Hepatocyte (in vitro differentiated cells): Measurements from ENCODE around the gene CHD6. TPM values are rescaled to one million over a fixed set of nuclear protein-coding genes. Genes with fewer than 3 reads are reported as not detected.

Experiments
- DNase-seq: peaks from one replicate; pipeline ENCODE4 v3.0.0-alpha.2; 2016; ENCODE audit warnings: low spot score
- H2AFZ ChIP-seq: fragments of 200-600 bp; sonication (generic); 2 replicates; pipeline ENCODE4 v1.6.0; 2016; ENCODE audit warnings: antibody characterized with exemption, mild to moderate bottlenecking
- H3K27ac ChIP-seq: fragments of 200-600 bp; sonication (generic); 2 replicates; pipeline ENCODE4 v1.5.1; 2016; ENCODE audit warnings: mild to moderate bottlenecking
- H3K27me3 ChIP-seq: fragments of 200-600 bp; sonication (generic); 2 replicates; pipeline ENCODE4 v1.6.1; 2016
- H3K36me3 ChIP-seq: fragments of 200-600 bp; sonication (generic); replicated peaks from 2 replicates; pipeline ENCODE4 v1.5.1; 2016; ENCODE audit warnings: low read depth; ENCODE audit not compliant: insufficient read depth
- H3K4me1 ChIP-seq: fragments of 200-600 bp; sonication (generic); 2 replicates; pipeline ENCODE4 v1.5.1; 2016; ENCODE audit warnings: mild to moderate bottlenecking, moderate library complexity; ENCODE audit not compliant: insufficient read depth
- H3K4me2 ChIP-seq: fragments of 200-600 bp; sonication (generic); 2 replicates; pipeline ENCODE4 v1.6.0; 2016
- H3K4me3 ChIP-seq: fragments of 200-600 bp; sonication (generic); 2 replicates; pipeline ENCODE4 v1.5.1; 2016; ENCODE audit warnings: mild to moderate bottlenecking
- H3K79me2 ChIP-seq: fragments of 200-600 bp; sonication (generic); 2 replicates; pipeline ENCODE4 v1.6.0; 2017; ENCODE audit warnings: mild to moderate bottlenecking
- H3K9me2 ChIP-seq: fragments of 200-600 bp; sonication (generic); replicated peaks from 2 replicates; pipeline ENCODE4 v1.6.0; 2017; ENCODE audit warnings: mild to moderate bottlenecking; ENCODE audit not compliant: insufficient read depth
- H3K9me3 ChIP-seq: fragments of 200-600 bp; sonication (generic); 2 replicates; pipeline ENCODE4 v1.5.1; 2016; ENCODE audit warnings: low read depth, mild to moderate bottlenecking
- H4K20me1 ChIP-seq: fragments of 200-600 bp; sonication (generic); 2 replicates; pipeline ENCODE4 v1.6.0; 2016; ENCODE audit warnings: mild to moderate bottlenecking; ENCODE audit not compliant: insufficient read depth, poor library complexity, severe bottlenecking
- CTCF ChIP-seq: fragments of 200-600 bp; sonication (generic); IDR thresholded peaks from 2 replicates; pipeline ENCODE4 v1.5.1; 2016; ENCODE audit warnings: antibody characterized with exemption, mild to moderate bottlenecking; ENCODE audit not compliant: poor library complexity
- EZH2 ChIP-seq: fragments of 200-600 bp; sonication (generic); IDR thresholded peaks from 2 replicates; pipeline ENCODE4 v1.6.1; 2016; ENCODE audit warnings: antibody characterized with exemption, mild to moderate bottlenecking, borderline replicate concordance
- EZH2phosphoT487 ChIP-seq: fragments of 200-600 bp; sonication (generic); IDR thresholded peaks from one replicate; pipeline ENCODE4 v1.6.1; 2018; ENCODE audit warnings: antibody characterized with exemption, mild to moderate bottlenecking, low read depth, moderate library complexity; ENCODE audit not compliant: unreplicated experiment, severe bottlenecking
- WGBS: methylation state at CpG from one replicate; pipeline ENCODE4 v1.1.6; 2016; ENCODE audit warnings: low lambda C conversion rate; ENCODE audit errors: missing lambda C conversion rate; 5-methylcytosine and 5-hydroxymethylcytosine counted together
- polyA plus RNA-seq: library from polyadenylated mRNA; unstranded; fragments of >200 nt; fragmentation: Nextera tagmentation; extraction: Ambion mirVana; gene quantifications from 2 replicates; pipeline ENCODE4 v1.2.1, GENCODE V29; 2016
- total RNA-seq: library from RNA; depleted of rRNA; stranded (reverse); fragments of >200 nt; gene quantifications from 2 replicates; pipeline ENCODE4 v1.2.3, GENCODE V29; 2014

CHD6 gene
- total and polyA plus RNA-seq, 2 experiments from 2014 or later, result 31.0 to 56.0 TPM

- no peaks in the 10 kb centered on the region for H3K36me3 ChIP-seq
- H3K9me2 ChIP-seq, result no peaks in the 10 kb centered on the region
- H2AFZ ChIP-seq, result no peak overlapping the region
- no peak overlapping the region for H3K4me2 ChIP-seq
- peaks cover 96% of the 10 kb centered on the region for H4K20me1 ChIP-seq
- TF ChIP-seq EZH2phosphoT487, result no peak
- TF ChIP-seq EZH2, result no peak
- no peak for TF ChIP-seq CTCF
- no peaks in the 10 kb centered on the region for H3K4me1 ChIP-seq
- no peaks in the 10 kb centered on the region for H3K9me3 ChIP-seq
- no peak for DNase-seq
- no peak overlapping the region for H3K27ac ChIP-seq
- no peak overlapping the region for H3K4me3 ChIP-seq
- H3K27me3 ChIP-seq, result no peaks in the 10 kb centered on the region
- WGBS, result 98% methylated on average over 2 of the region's 2 CpGs
- peaks cover 100% of the 10 kb centered on the region for H3K79me2 ChIP-seq
Measured at GRCh38 chr20:41608606-41609005, 9.6 kb downstream of the CHD6 start.

- 86% methylated on average over 1 of the region's 1 CpG for WGBS
- Histone ChIP-seq H3K36me3 (no peaks in the 10 kb centered on the region), H3K4me2 (no peak overlapping the region), H3K4me1 (no peaks in the 10 kb centered on the region), H3K9me2 (no peaks in the 10 kb centered on the region), H3K27me3 (no peaks in the 10 kb centered on the region), H4K20me1 (peaks cover 94% of the 10 kb centered on the region), H3K9me3 (no peaks in the 10 kb centered on the region), H3K4me3 (no peak overlapping the region), H3K27ac (no peak overlapping the region), H2AFZ (no peak overlapping the region), H3K79me2 (peaks cover 100% of the 10 kb centered on the region)
- DNase-seq, result no peak
- TF ChIP-seq EZH2phosphoT487 (no peak), CTCF (no peak)
Measured at GRCh38 chr20:41607791-41608190, 10.4 kb downstream of the CHD6 start.

GRCh38 chr20:41604002-41604401, 14.2 kb downstream of the CHD6 start:
- Histone ChIP-seq H3K9me2 (no peaks in the 10 kb centered on the region), H3K4me3 (no peak overlapping the region), H3K4me2 (no peak overlapping the region), H3K36me3 (no peaks in the 10 kb centered on the region), H3K27me3 (no peaks in the 10 kb centered on the region), H2AFZ (no peak overlapping the region), H3K27ac (no peak overlapping the region), H3K79me2 (peaks cover 100% of the 10 kb centered on the region), H3K4me1 (peaks cover 8% of the 10 kb centered on the region), H4K20me1 (peaks cover 94% of the 10 kb centered on the region), H3K9me3 (no peaks in the 10 kb centered on the region)
- no peak for DNase-seq
- no peak for TF ChIP-seq EZH2phosphoT487
- no peak for TF ChIP-seq CTCF
- TF ChIP-seq EZH2, result no peak
- WGBS, result 17% methylated on average over 1 of the region's 1 CpG

GRCh38 chr20:41601742-41602141, 16.4 kb downstream of the CHD6 start:
- Histone ChIP-seq H3K27me3 (no peaks in the 10 kb centered on the region), H4K20me1 (peaks cover 76% of the 10 kb centered on the region), H3K79me2 (peaks cover 100% of the 10 kb centered on the region), H3K36me3 (no peaks in the 10 kb centered on the region), H3K9me3 (no peaks in the 10 kb centered on the region), H3K27ac (no peak overlapping the region), H3K4me1 (peaks cover 10% of the 10 kb centered on the region), H2AFZ (no peak overlapping the region), H3K4me2 (no peak overlapping the region), H3K9me2 (no peaks in the 10 kb centered on the region), H3K4me3 (no peak overlapping the region)
- WGBS, result 84% methylated on average over 4 of the region's 4 CpGs
- DNase-seq, result no peak
- TF ChIP-seq CTCF, result no peak
- TF ChIP-seq EZH2phosphoT487, result no peak
- no peak for TF ChIP-seq EZH2
